Measurements from ENCODE around the gene NSD1. TPM values are rescaled to one million over a fixed set of nuclear protein-coding genes. Genes with fewer than 3 reads are reported as not detected.
A peak's percentile ranks its signal among the peaks of the same experiment; 100 is the strongest.

The NSD1 gene
- total and polyA plus RNA-seq, 2 donors (not counting 1 experiment from before 2014, with no cell fraction given): 19.3 to 52.8 TPM

GRCh38 chr5:177162379-177162778, 28.8 kb downstream of the NSD1 start:
- Histone ChIP-seq H3K27ac (ENCODE audit: insufficient read depth, low read length) (no peak overlapping the region), H2AFZ (ENCODE audit: low read length) (no peak overlapping the region), H3K9me3 (ENCODE audit: control insufficient read depth, insufficient read depth, low read depth, low read length) (no peaks in the 10 kb centered on the region), H3K27me3 (ENCODE audit: control insufficient read depth, insufficient read depth, low read length) (no peaks in the 10 kb centered on the region), H3K4me2 (ENCODE audit: extremely low read depth, insufficient read depth, low read length) (no peak overlapping the region), H3K4me3 (replicated peaks in 1 of 4; ENCODE audit: control extremely low read depth in 1 of 4, insufficient read depth in 1 of 4, low read depth in 3 of 4, low read length in 4 of 4) (no peak overlapping the region), H3K36me3 (ENCODE audit: control insufficient read depth, insufficient read depth, low read length) (peaks cover 3% of the 10 kb centered on the region), H3K4me1 (ENCODE audit: control insufficient read depth, extremely low read depth, insufficient read depth, low read length) (no peaks in the 10 kb centered on the region), H4K20me1 (ENCODE audit: control insufficient read depth, extremely low read depth, insufficient read depth, low read length) (no peaks in the 10 kb centered on the region), H3K9ac (ENCODE audit: insufficient read depth, low read length) (no peak overlapping the region), H3K79me2 (ENCODE audit: control insufficient read depth, insufficient read depth, low read length) (peaks cover 46% of the 10 kb centered on the region)
- DNase-seq (ENCODE audit: low read depth in 2 of 2): peak in 1 of 2 donors; percentile 33
- TF ChIP-seq EZH2 (IDR thresholded peaks at IDR 0.05; ENCODE audit: low read length, missing control alignments) (no peak), CTCF (conservative IDR thresholded peaks at IDR 0.05 in 1 of 2, IDR thresholded peaks at IDR 0.05 in 1 of 2; ENCODE audit: low read depth in 1 of 2, low read length in 2 of 2) (no peak)

GRCh38 chr5:177163500-177163899, 29.9 kb downstream of the NSD1 start:
- Histone ChIP-seq H4K20me1 (ENCODE audit: control insufficient read depth, extremely low read depth, insufficient read depth, low read length) (no peaks in the 10 kb centered on the region), H3K4me1 (ENCODE audit: control insufficient read depth, extremely low read depth, insufficient read depth, low read length) (no peaks in the 10 kb centered on the region), H3K9ac (ENCODE audit: insufficient read depth, low read length) (no peak overlapping the region), H3K9me3 (ENCODE audit: control insufficient read depth, insufficient read depth, low read depth, low read length) (no peaks in the 10 kb centered on the region), H2AFZ (ENCODE audit: low read length) (no peak overlapping the region), H3K4me3 (replicated peaks in 1 of 4; ENCODE audit: control extremely low read depth in 1 of 4, insufficient read depth in 1 of 4, low read depth in 3 of 4, low read length in 4 of 4) (no peak overlapping the region), H3K36me3 (ENCODE audit: control insufficient read depth, insufficient read depth, low read length) (peaks cover 3% of the 10 kb centered on the region), H3K79me2 (ENCODE audit: control insufficient read depth, insufficient read depth, low read length) (peaks cover 45% of the 10 kb centered on the region), H3K27me3 (ENCODE audit: control insufficient read depth, insufficient read depth, low read length) (no peaks in the 10 kb centered on the region), H3K4me2 (ENCODE audit: extremely low read depth, insufficient read depth, low read length) (no peak overlapping the region), H3K27ac (ENCODE audit: insufficient read depth, low read length) (no peak overlapping the region)
- DNase-seq (ENCODE audit: low read depth in 2 of 2): no peak
- TF ChIP-seq EZH2 (IDR thresholded peaks at IDR 0.05; ENCODE audit: low read length, missing control alignments) (no peak), CTCF (conservative IDR thresholded peaks at IDR 0.05 in 1 of 2, IDR thresholded peaks at IDR 0.05 in 1 of 2; ENCODE audit: low read depth in 1 of 2, low read length in 2 of 2) (no peak)

- no peak for TF ChIP-seq EZH2 (IDR thresholded peaks at IDR 0.05; ENCODE audit: low read length, missing control alignments)
- no peak for TF ChIP-seq CTCF (conservative IDR thresholded peaks at IDR 0.05 in 1 of 2, IDR thresholded peaks at IDR 0.05 in 1 of 2; ENCODE audit: low read depth in 1 of 2, low read length in 2 of 2)
- Histone ChIP-seq H3K9me3 (ENCODE audit: control insufficient read depth, insufficient read depth, low read depth, low read length) (no peaks in the 10 kb centered on the region), H3K36me3 (ENCODE audit: control insufficient read depth, insufficient read depth, low read length) (peaks cover 2% of the 10 kb centered on the region), H3K4me2 (ENCODE audit: extremely low read depth, insufficient read depth, low read length) (no peak overlapping the region), H4K20me1 (ENCODE audit: control insufficient read depth, extremely low read depth, insufficient read depth, low read length) (no peaks in the 10 kb centered on the region), H3K9ac (ENCODE audit: insufficient read depth, low read length) (no peak overlapping the region), H2AFZ (ENCODE audit: low read length) (no peak overlapping the region), H3K4me1 (ENCODE audit: control insufficient read depth, extremely low read depth, insufficient read depth, low read length) (no peaks in the 10 kb centered on the region), H3K4me3 (replicated peaks in 1 of 4; ENCODE audit: control extremely low read depth in 1 of 4, insufficient read depth in 1 of 4, low read depth in 3 of 4, low read length in 4 of 4) (no peak overlapping the region), H3K79me2 (ENCODE audit: control insufficient read depth, insufficient read depth, low read length) (peaks cover 41% of the 10 kb centered on the region), H3K27ac (ENCODE audit: insufficient read depth, low read length) (no peak overlapping the region), H3K27me3 (ENCODE audit: control insufficient read depth, insufficient read depth, low read length) (no peaks in the 10 kb centered on the region)
- DNase-seq (ENCODE audit: low read depth in 2 of 2): no peak
Measured at GRCh38 chr5:177169271-177169670, 35.7 kb downstream of the NSD1 start.

All from fibroblast of lung (primary cell).